A549 (cell line): Measurements from ENCODE around the gene SEC31A.

Experiments
- CTCF ChIP-seq: fragments of >200 bp; sonication (Bioruptor Twin); formaldehyde crosslinking; IDR thresholded peaks from 3 replicates; pipeline ENCODE4 v1.5.1; 2016
- FOXS1 ChIP-seq: fragments of 250-450 bp; sonication (Bioruptor Pico); IDR thresholded peaks from 2 replicates; pipeline ENCODE4 v1.5.0; 2020; ENCODE audit warnings: mild to moderate bottlenecking, moderate library complexity
- POLR2A ChIP-seq: IDR thresholded peaks from 2 replicates; pipeline ENCODE4 v1.6.1; 2012; ENCODE audit warnings: mild to moderate bottlenecking, low read length
- RCOR1 ChIP-seq: fragments of 150-350 bp; IDR thresholded peaks from 2 replicates; pipeline ENCODE4 v1.6.1; 2014; ENCODE audit warnings: antibody characterized with exemption, low read length, low read depth
- RNF2 ChIP-seq: fragments of 200-600 bp; sonication (generic); IDR thresholded peaks from 2 replicates; pipeline ENCODE4 v1.6.1; 2016; ENCODE audit warnings: low read depth, mild to moderate bottlenecking, antibody characterized with exemption, moderate library complexity, borderline replicate concordance

- TF ChIP-seq RCOR1 = no peak
- no peak for TF ChIP-seq CTCF
- TF ChIP-seq POLR2A = no peak
- TF ChIP-seq RNF2 = no peak
- TF ChIP-seq FOXS1 (CRISPR knock-in tag) = no peak
These were observed 110.7 kb downstream of the SEC31A start for GRCh38 chr4:82780170-82780751.
